ENCODE data around the gene PTGR1.
A peak's percentile ranks its signal among the peaks of the same experiment; 100 is the strongest.
"Not testable (repeated sequence)": the region's sequence is repeated elsewhere in the genome, so short reads cannot be mapped to it uniquely, and the experiment has no call there.

PTGR1 gene

DNA sequence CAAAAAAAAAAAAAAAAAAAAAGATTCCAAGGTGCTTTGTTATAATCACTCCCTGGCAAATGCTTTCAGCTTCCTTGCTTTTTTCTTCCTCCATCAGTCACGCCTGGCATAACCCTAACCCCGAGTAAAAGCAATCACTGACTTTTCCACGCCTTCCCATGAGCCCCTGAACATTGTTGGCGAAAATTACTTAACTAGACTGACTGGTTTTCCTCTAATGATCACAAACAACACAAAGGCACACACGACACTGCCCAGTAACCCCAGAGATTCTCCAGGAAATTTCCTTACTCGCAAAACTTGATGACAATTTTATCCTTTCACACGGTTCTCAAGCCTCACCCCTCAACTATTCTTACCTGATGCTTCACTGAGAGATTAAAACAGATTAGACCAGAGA is 11.4 kb upstream of the PTGR1 start:
- no peak for DNase-seq

DNA sequence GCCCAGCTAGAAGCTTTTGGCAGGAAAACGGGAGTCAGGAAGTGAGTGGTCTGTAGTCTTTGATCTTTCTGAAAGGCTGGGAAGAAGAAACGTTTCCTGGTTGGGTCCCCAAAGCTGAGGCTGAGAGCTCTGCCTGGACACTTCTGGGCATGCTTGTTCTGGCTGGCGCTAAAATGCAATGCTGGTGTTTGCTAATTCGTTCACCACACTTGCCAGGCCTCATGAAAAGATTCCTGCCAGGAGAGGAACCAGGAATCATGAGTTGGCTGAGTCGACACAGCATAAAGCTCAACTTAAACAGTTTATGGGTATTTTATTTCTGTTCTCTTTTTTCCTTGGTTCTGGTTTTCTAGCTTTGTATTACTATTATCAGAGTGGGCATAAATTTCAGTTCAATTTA is 10.7 kb upstream of the PTGR1 start:
- no peak for DNase-seq

DNA sequence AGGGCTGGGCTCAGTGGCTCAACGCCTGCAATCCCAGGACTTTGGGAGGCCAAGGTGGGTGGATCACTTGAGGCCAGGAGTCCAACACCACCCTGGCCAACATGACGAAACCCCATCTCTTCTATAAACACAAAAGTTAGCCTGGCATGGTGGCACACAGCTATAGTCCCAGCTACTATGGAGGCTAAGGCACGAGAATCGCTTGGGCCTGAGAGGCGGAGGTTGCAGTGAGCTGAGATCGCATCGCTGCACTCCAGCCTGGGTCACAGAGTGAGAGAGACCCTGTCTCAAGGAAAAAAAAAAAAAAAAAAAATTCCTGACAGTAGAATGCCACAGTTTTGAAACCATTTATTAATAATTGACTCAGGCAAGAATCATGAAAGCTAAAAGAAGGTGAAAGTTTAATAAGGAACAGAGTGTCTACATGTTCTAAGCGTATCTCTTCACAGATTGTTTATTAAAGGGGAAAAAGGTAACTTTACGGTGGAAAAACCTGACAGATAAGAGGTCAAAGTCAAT is 5.7 kb upstream of the PTGR1 start:
- DNase-seq: no peak

DNA sequence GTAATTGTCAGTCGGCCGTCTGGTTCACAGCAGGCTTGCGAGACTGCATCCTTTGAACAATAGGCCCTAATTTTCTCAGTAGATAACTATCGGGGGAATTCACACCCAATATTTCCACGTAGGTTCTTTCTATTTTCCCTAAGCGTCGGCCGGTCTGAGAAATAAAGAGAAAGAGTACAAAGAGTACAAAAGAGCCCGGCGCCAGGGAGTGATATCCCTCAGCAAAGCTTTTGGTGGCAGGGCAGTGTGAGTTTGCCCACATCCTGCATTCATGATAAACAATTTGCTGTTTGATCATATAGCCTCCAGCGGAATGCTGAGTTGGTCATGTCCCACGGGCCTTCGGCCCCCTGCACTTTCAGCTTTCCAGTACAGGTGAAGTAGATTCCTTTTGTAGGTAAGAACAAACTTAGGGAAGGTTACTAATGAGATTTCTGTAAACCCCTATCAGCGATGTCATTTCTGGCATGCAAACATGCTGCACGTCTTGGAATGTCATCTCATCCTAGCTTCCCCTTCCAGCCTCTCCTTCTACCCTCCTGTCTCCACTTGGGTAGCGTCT is 4.7 kb upstream of the PTGR1 start:
- DNase-seq: no peak

DNA sequence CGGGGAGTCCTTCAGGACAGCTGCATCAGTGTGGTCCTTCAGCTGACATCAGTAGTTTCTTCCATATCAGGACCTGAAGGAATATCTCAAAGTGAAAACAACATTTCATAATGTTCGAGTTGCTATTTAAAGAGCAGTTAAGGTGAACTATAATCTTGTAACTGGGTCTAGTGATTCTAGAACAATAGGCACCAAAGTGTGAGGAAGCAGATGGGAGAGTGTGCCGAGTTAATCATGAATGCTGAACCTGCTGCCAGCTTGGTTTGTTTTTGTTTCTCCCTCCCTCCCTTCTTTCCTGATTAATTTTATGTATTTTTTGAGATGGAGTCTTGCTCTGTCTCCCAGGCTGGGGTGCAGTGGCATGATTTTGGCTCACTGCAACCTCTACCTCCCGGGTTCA is 3.6 kb upstream of the PTGR1 start:
- DNase-seq: no peak

GRCh38 chr9:111601237-111602018 is 2.0 kb upstream of the PTGR1 start:
- DNase-seq: peak in 1 of 2 donors; percentile 42

DNA sequence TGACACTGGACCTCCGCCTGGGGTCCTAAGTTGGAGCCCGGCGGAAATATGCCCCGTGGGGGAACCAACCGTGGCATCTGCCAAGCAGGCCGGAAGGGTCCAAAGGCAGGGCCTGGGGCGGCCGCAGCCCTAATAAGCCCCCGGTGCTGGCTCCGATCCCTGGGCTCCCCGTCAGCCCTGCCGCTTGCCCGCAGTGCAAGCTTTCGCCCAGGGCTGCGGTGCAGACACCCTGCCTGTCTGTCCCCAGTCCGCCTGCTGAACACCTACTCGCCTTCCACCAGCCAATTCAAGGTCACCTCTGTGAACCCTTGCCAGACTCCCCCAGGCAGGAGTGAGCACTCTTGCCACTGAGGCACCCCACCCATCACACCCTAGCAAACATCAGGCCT is 502 bp upstream of the PTGR1 start:
- DNase-seq: no peak

- peak in 1 of 2 donors; percentile 9 for DNase-seq
These were observed 735 bp downstream of the PTGR1 start for GRCh38 chr9:111598733-111599091.

GRCh38 chr9:111597852-111598732 is 1.4 kb downstream of the PTGR1 start:
- peak; percentile 24 to 52 for DNase-seq

DNA sequence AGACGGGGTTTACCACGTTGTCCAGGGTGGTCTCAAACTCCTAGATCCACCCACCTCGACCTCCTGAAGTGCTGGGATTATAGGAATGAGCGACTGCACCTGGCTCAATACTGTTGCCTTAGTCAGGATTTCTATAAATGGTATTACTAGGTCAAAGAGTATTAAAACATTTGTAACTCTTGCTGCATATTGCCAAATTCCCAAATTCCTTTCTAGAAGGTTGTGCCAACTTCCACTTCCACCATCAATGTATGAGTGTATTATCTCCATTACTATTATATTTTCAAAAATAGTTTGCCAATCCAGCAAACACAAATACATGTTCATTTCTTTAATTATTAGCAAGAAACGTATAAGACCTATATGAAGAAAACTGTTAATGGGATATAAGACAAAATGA is 10.6 kb downstream of the PTGR1 start:
- no peak for DNase-seq

DNA sequence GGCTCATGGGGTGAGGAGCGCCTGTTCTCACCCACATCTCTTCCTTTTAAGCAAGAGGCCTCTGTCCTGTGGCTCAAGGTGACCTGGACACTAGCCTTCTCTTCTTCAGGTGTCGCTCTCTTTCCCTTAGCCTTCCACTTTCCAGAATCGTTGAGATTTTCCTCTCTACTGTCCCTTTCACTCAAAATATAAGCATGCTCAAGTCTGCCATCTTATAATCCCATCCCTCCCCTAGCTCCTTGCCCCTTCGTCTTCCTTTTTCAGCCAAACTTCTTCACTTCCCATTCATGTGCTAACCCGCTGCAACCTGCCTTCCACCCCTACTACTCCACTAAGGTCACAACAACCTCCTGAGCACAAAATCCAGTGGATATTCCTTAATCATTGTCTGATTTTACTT is 13.1 kb downstream of the PTGR1 start:
- no peak for DNase-seq

- DNase-seq: no peak
These were observed 16.6 kb downstream of the PTGR1 start for GRCh38 chr9:111582888-111583287.

DNA sequence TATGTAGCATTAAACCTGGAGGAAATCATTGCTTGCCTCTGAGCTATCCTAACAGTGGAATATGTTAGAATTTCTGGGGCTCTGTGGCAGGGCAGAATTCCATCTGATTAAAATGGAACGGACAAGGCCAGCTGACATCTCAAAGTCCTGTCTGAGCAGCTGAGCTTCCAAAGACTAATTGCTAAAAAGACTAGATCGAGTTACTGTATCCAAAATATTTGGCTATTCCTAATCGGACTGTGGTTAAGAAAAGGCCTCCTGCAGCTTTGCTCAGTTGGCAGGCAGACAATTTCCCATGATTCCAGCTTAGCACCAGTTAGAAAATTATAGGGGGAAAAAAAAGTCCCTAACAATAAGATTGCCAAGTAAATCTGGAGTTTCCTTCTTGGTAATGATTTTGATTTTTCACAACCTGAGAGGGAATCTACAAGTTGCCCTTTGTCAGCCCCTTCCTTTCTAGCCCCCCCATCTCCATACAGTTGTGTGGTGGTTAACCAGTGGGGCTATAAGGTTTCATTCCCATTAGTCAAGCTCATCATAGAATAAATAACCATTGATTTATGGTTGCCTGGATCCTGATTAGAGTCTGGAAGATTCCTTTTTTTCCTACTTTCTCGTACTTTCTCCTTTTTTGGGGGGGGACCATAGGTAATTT is 26.4 kb downstream of the PTGR1 start:
- DNase-seq: no peak

DNA sequence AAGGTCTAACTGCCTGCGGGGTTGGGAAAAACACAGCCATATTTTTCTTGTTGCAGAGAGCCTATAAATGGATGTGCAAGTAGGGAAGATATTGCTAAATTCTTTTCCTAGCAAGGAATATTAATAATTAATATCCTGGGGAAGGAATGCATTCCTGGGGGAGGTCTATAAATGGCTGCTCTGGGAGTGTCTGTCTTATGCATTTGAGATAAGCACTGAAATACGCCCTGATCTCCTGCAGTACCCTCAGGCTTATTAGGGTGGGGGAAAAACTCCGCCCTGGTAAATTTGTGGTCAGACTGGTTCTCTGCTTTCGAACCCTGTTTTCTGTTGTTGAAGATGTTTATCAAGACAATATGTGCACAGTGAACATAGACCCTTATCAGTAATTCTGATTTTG is 31.3 kb downstream of the PTGR1 start:
- DNase-seq: not testable (repeated sequence)

DNA sequence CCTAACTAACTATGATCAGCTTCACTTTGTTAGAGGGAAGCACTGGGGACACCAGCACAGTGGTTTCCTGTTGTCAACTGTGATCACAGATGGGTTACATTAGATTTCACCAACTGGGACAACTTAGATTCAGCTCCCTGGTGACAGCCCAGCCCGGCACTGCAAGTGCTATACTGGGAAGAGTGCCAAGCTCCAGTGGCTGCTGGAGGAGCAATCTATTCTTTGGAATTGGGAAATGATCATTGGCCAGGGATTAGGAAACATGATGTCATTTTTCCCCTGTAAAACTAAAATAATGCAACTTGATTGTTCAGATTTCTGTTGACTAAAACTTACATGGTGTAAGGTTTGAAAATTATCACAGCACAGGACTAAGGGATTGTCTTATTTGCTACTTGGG is 33.2 kb downstream of the PTGR1 start:
- no peak for DNase-seq

DNA sequence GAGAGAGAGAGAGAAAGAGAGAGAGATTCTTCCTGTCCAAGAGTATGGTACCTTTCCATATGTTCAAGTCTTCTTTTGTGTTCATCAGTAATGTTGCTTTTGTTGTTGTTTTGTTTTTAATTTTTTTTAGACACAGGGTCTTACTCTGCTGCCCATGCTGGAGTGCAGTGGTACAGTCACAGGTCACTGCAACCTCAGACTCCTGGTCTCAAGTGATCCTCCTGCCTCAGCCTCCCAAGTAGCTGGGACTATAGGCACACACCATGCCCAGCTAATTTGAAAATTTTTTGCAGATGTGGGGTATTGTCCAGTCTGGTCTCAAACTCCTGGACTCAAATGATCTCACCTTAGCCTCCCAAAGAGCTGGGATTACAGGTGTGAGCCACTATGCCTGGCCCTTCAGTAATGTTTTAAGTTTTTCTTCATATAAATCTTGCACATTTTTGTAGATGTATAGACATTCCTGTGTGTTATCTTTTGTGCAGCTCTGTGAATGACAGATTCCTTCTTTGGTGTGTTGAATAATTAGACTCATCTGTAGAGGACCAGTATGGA is 38.2 kb downstream of the PTGR1 start:
- no peak for DNase-seq

DNA sequence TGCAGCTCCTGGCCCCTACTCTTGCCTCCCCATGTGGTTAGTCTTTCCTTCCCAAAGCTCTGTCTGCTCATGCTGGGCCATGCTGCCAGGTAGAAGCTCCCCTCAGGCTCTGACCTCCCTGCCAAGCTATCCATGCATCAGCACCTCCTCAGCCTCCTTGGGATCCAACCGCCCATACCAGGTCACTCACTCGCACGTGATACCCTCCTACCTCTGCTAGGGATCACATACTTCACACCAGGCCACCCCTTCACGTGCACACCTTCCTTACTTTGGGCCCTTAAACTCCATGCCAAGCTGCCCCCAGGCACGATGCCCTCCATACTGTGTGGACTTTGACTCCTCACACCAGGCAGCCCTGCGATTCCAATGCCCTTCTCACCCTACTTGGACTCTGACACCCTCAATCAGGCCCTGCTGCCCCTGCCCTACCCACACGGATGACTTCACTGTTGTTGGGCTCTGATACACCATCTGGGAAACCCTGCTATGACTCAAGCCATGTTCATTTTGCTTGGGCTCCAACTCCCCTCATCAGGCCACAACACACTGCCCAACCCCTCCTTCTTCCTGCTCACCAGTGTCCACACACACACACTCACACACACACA is 40.3 kb downstream of the PTGR1 start:
- DNase-seq: no peak

- DNase-seq: not testable (repeated sequence)
These were observed 44.0 kb downstream of the PTGR1 start for GRCh38 chr9:111555425-111555824.

DNA sequence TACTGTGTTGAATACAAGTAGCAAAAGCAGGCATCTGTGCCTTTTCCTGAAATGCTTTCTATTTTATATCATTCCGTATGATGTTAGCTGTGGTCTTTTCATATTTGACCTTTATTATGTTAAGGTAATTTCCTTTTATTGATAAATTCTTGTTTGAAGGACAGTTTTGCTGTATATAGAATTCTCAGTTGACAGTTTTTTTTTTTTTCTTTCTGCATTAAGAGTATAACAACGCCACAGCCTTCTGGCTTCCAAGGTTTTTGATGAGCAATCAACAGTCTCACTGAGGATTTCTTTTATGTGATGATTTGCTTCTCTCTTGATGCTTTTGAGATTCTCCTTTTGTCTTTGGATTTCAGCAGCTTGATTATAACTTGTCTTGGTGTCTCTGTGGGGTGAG is 50.8 kb downstream of the PTGR1 start:
- DNase-seq: no peak

DNA sequence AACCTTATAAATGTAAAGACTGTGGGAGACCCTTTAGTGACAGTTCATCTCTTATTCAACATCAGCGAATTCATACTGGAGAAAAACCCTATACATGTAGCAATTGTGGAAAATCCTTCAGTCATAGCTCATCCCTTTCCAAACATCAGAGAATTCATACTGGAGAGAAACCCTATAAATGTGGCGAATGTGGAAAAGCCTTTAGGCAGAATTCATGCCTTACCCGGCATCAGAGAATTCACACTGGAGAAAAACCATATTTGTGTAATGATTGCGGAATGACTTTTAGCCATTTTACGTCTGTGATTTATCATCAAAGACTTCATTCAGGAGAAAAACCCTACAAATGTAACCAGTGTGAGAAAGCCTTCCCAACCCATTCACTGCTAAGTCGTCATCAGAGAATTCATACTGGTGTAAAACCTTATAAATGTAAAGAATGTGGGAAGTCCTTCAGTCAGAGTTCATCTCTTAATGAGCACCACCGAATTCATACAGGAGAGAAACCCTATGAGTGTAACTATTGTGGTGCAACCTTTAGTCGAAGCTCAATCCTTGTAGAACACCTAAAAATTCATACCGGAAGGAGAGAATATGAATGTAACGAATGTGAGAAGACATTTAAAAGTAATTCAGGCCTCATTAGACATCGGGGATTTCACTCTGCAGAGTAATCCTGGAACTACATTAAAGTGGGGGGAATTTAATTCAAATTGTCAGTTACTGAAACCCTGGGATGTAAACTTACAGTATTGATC is 56.8 kb downstream of the PTGR1 start:
- DNase-seq: no peak

- no peak for DNase-seq
These were observed 66.2 kb downstream of the PTGR1 start for GRCh38 chr9:111533099-111533790.
